Keratinocyte (primary cell): ENCODE data around the gene PLEKHA6. TPM values are rescaled to one million over a fixed set of nuclear protein-coding genes. Genes with fewer than 3 reads are reported as not detected.

Source experiments
- DNase-seq: peaks from one replicate; pipeline ENCODE4 v3.0.0-alpha.2; 2011; ENCODE audit warnings: low read depth, missing footprints, low spot score
- FAIRE-seq: peaks from 2 replicates; lab custom pipeline; 2011; peaks lifted over from hg19 to GRCh38; lab: Jason Lieb, UNC
- H2AFZ ChIP-seq: 2 replicates; pipeline ENCODE4 v1.6.0; 2012; ENCODE audit warnings: low read length, control low read depth, inconsistent platforms; ENCODE audit not compliant: control insufficient read depth
- H3K27ac ChIP-seq: 2 replicates; pipeline ENCODE4 v1.5.1; 2011; ENCODE audit warnings: low read length; ENCODE audit not compliant: control insufficient read depth, insufficient read depth
- H3K27me3 ChIP-seq: 3 replicates; pipeline ENCODE4 v1.6.0; 2011; ENCODE audit warnings: low read length; ENCODE audit not compliant: control insufficient read depth, insufficient read depth; ENCODE audit errors: extremely low read depth
- H3K36me3 ChIP-seq, 2 experiments: 2 replicates in 1 of 2; 3 replicates in 1 of 2; pipeline ENCODE4 v1.5.1; 2011; ENCODE audit warnings: low read length in 2 of 2, mild to moderate bottlenecking in 1 of 2; ENCODE audit not compliant: control insufficient read depth in 2 of 2, insufficient read depth in 2 of 2; ENCODE audit errors: extremely low read depth in 1 of 2
- H3K4me1 ChIP-seq: 3 replicates; pipeline ENCODE4 v1.5.1; 2011; ENCODE audit warnings: low read length; ENCODE audit not compliant: control insufficient read depth, insufficient read depth; ENCODE audit errors: extremely low read depth
- H3K4me2 ChIP-seq: 3 replicates; pipeline ENCODE4 v1.6.0; 2011; ENCODE audit warnings: low read depth, low read length; ENCODE audit not compliant: control insufficient read depth, insufficient read depth; ENCODE audit errors: extremely low read depth
- H3K4me3 ChIP-seq, 3 experiments: fragments of 200-600 bp in 1 of 3; sonication (generic) in 1 of 3; 2 replicates in 2 of 3; 3 replicates in 1 of 3; pipeline ENCODE4 v1.5.1; 2011 to 2016; ENCODE audit warnings: low read length in 3 of 3, mild to moderate bottlenecking in 3 of 3, control low read depth in 2 of 3, inconsistent platforms in 1 of 3, low read depth in 1 of 3, mixed read lengths in 1 of 3, mixed run types in 1 of 3, moderate library complexity in 1 of 3; ENCODE audit not compliant: control insufficient read depth in 2 of 3, insufficient read depth in 2 of 3; ENCODE audit errors: extremely low read depth in 1 of 3
- H3K79me2 ChIP-seq: 2 replicates; pipeline ENCODE4 v1.6.0; 2012; ENCODE audit warnings: low read length; ENCODE audit not compliant: control insufficient read depth, insufficient read depth
- H3K9ac ChIP-seq: 3 replicates; pipeline ENCODE4 v1.6.0; 2011; ENCODE audit warnings: low read length; ENCODE audit not compliant: control insufficient read depth, insufficient read depth; ENCODE audit errors: extremely low read depth
- H3K9me1 ChIP-seq: 3 replicates; pipeline ENCODE4 v1.6.0; 2011; ENCODE audit warnings: low read length; ENCODE audit not compliant: control insufficient read depth, insufficient read depth; ENCODE audit errors: extremely low read depth
- H3K9me3 ChIP-seq: 2 replicates; pipeline ENCODE4 v1.5.1; 2012; ENCODE audit warnings: low read depth, low read length; ENCODE audit not compliant: control insufficient read depth
- H4K20me1 ChIP-seq: 3 replicates; pipeline ENCODE4 v1.6.0; 2011; ENCODE audit warnings: low read length; ENCODE audit not compliant: control insufficient read depth, insufficient read depth; ENCODE audit errors: extremely low read depth
- CTCF ChIP-seq, 3 experiments: IDR thresholded peaks in 1 of 3; conservative IDR thresholded peaks in 1 of 3; optimal IDR thresholded peaks in 1 of 3; 2 replicates in 2 of 3; 3 replicates in 1 of 3; pipeline versions ENCODE3 to v1.5.1; 2011; ENCODE audit warnings: low read length in 3 of 3, mild to moderate bottlenecking in 3 of 3, moderate library complexity in 2 of 3, control low read depth in 1 of 3, inconsistent platforms in 1 of 3; ENCODE audit not compliant: insufficient read depth in 2 of 3; ENCODE audit errors: extremely low read depth in 1 of 3
- EZH2 ChIP-seq: IDR thresholded peaks from one replicate; pipeline ENCODE4 v1.6.1; 2012; ENCODE audit warnings: inconsistent platforms, mild to moderate bottlenecking, low read length, moderate library complexity
- dilution Hi-C: fragments of 300-500 bp; cut with MboI; formaldehyde crosslinking; loops from one replicate; pipeline ENCODE4 v1.7.0; 2020; ENCODE audit warnings: low sequenced_read_pairs; ENCODE audit not compliant: extremely low pct_ligation_motif_present
- polyA plus RNA-seq, 5 experiments: library from polyadenylated mRNA; depleted of rRNA in 3 of 5; stranded (reverse) in 3 of 5; stranded (forward) in 1 of 5; unstranded in 1 of 5; fragments of >200 nt; gene quantifications; 1 replicate in 1 of 5; 2 replicates in 3 of 5; 3 replicates in 1 of 5; pipeline versions ENCODE4 v1.2.1 to v1.2.3, GENCODE V29; 2011 to 2012; ENCODE audit warnings: missing spikeins in 2 of 5, low read depth in 1 of 5, low replicate concordance in 1 of 5

The PLEKHA6 gene
- polyA plus RNA-seq, 1 donor (not counting 4 experiments of a cell fraction or from before 2014, with no cell fraction given), result 1.5 TPM

GRCh38 chr1:204348242-204348641 is 11.5 kb downstream of the PLEKHA6 start:
- Histone ChIP-seq H3K27me3 (no peaks in the 10 kb centered on the region), H3K79me2 (no peaks in the 10 kb centered on the region), H3K4me1 (peaks cover 7% of the 10 kb centered on the region), H4K20me1 (no peaks in the 10 kb centered on the region), H3K27ac (no peak overlapping the region), H3K9me1 (no peaks in the 10 kb centered on the region), H3K9me3 (no peaks in the 10 kb centered on the region), H3K9ac (no peak overlapping the region), H3K4me2 (no peak overlapping the region), H3K36me3 (no peaks in the 10 kb centered on the region), H2AFZ (no peak overlapping the region), H3K4me3 (no peak overlapping the region)
- DNase-seq (no peak), FAIRE-seq (no peak)
- dilution Hi-C loops, result no loop called here
- TF ChIP-seq CTCF (optimal IDR thresholded peaks at IDR 0.05 in 1 of 3, IDR thresholded peaks at IDR 0.05 in 1 of 3, conservative IDR thresholded peaks at IDR 0.05 in 1 of 3; ENCODE audit: extremely low read depth in 1 of 3, insufficient read depth in 2 of 3, low read length in 3 of 3), result no peak
- TF ChIP-seq EZH2, result no peak

DNA sequence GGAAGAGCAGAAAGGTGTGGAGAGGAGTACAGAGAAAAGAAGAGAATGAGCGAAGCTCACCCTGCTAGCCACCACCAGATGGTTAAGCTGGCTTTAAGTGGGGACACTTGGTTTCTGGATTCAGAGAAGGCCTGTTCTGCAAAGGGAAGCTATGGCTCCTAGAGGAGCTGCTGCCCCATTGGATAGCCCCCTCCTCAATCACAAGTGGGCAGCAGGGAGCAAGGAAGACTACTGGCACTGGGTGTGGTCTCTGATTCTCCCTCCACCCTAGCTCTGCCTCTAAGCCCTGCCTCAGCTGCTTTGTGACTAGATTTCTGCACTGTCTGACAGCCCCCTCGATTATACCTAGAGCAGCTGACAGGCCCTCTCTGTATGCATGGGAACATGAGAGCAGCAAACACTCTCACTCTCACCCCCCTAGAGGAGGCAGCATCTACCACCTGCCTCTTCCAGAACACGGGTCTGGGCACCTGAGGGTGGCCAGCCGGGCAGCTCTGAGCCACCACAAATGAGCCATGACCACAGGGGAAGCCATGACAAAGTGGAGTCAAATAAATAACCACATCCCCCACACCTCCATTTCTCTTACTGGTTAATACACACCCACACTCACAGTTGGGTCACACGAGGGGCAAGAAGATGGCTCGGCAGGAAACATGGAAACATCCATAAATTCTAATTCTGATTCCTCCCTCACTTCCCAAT is 13.6 kb downstream of the PLEKHA6 start:
- no peaks in the 10 kb centered on the region for H3K9me1 ChIP-seq
- no peak for FAIRE-seq

More for the DNA sequence above, 13.6 kb downstream of the PLEKHA6 start:
- no peak for DNase-seq
- H3K4me2 ChIP-seq, result no peak overlapping the region
- H3K27me3 ChIP-seq, result no peaks in the 10 kb centered on the region
- H4K20me1 ChIP-seq, result no peaks in the 10 kb centered on the region
- H3K79me2 ChIP-seq, result no peaks in the 10 kb centered on the region
- H3K9me3 ChIP-seq, result no peaks in the 10 kb centered on the region
- dilution Hi-C loops, result no loop called here
- TF ChIP-seq EZH2, result no peak
- TF ChIP-seq CTCF (optimal IDR thresholded peaks at IDR 0.05 in 1 of 3, IDR thresholded peaks at IDR 0.05 in 1 of 3, conservative IDR thresholded peaks at IDR 0.05 in 1 of 3; ENCODE audit: extremely low read depth in 1 of 3, insufficient read depth in 2 of 3, low read length in 3 of 3), result no peak
- H3K36me3 ChIP-seq, result no peaks in the 10 kb centered on the region
- no peak overlapping the region for H3K9ac ChIP-seq
- H3K4me1 ChIP-seq, result peaks cover 3% of the 10 kb centered on the region
- no peak overlapping the region for H3K27ac ChIP-seq
- H3K4me3 ChIP-seq, result no peak overlapping the region
- no peak overlapping the region for H2AFZ ChIP-seq
